GM19463 (cell line): ENCODE measurements around the gene HNRNPA2B1.
"Not testable (repeated sequence)": the region's sequence is repeated elsewhere in the genome, so short reads cannot be mapped to it uniquely, and the experiment has no call there.

Experiments used
- ATAC-seq: cut with Tn5 transposase; IDR thresholded peaks from one replicate; pipeline ENCODE4 v1.9.1; 2021; ENCODE audit warnings: mild to moderate bottlenecking, moderate library complexity; ENCODE audit not compliant: unreplicated experiment

HNRNPA2B1 gene

DNA sequence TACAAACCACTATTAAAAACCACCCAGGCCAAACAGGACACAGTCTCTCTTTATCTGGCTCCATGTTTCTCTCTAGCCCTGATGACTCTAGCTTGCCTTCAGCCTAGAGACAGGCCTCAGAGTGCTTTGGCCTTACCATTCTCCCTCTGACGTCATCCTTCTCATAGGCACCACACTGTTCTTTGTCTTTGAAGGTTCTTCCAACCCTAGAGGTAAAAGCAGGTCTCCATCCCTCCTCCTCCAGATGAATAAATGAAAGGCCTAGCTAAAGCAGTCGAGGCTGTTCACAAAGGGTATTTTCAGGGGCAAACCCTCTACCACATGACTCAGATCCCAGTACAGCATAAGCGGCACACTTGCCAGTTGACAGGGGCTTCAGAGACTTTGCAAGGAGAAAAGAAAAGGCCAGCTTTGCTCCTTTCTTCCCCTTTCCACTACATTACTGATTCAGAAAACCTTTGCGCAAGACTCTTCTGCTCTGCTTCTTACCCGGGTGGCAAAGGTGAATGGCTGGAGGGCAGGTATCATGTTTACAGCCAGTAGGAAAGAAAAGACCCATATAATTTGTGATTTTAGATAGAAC lies 33.8 kb downstream of the HNRNPA2B1 start:
- peak; percentile 55 for ATAC-seq

DNA sequence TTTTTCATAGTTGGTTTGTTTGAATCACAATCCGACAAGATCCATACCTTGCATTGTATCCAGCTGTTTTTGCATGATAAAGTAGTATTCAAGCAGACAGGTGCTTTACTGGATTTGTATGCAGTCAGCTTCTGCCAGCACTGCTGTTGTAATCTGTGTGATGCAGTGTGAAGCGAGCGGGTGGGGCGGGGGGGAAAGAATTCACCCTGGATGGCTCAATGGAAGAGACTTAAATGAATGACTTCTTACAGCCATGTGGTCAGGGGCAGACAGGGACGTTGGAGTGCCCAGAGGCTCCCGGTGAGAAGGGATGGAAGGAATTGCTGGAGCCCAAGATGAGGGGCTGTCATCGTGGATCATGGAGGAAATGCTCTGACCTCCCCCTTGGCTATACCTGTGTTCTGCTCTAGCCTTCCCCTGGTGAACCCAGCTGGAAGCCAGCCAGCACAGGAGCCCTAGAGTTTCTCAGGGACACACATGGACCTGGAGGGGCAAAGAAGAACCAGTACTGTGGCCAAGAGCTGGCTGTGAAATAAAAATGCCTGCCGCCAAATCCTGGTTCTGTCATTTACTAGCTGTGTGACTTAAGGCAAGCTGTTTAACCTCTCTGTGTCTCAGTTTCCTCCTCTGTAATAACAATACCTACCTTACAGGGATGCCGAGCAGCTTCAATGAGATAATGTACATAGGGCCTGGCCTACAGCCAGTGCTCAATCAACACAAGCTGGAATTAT lies 34.4 kb downstream of the HNRNPA2B1 start:
- ATAC-seq, result no peak

DNA sequence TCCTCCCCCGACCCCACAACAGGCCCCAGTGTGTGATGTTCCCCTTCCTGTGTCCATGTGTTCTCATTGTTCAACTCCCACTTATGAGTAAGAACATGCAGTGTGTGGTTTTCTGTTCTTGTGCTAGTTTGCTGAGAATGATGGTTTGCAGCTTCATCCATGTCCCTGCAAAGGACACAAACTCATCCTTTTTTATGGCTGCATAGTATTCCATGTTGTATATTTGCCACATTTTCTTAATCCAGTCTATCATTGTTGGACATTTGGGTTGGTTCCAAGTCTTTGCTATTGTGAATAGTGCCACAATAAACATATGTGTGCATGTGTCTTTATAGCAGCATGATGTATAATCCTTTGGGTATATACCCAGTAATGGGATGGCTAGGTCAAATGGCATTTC lies 36.7 kb downstream of the HNRNPA2B1 start:
- not testable (repeated sequence) for ATAC-seq

DNA sequence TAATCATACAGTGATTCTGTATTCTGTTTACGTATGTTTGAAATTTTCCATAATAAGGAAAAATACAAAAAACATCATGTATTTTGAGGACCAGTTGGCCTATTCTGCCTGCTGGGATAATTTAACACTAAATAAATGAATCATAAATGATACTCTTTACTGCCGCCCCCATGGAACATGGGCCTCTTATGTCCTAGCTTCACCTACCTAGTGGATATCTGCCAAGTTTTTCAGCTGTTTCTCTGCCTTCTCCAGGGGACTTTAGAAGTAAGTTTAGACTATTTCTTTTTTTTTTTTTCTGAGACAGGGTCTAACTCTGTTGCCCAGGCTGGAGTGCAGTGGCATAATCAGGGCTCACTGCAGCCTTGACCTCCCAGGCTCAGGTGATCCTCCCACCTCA lies 38.1 kb downstream of the HNRNPA2B1 start:
- no peak for ATAC-seq

DNA sequence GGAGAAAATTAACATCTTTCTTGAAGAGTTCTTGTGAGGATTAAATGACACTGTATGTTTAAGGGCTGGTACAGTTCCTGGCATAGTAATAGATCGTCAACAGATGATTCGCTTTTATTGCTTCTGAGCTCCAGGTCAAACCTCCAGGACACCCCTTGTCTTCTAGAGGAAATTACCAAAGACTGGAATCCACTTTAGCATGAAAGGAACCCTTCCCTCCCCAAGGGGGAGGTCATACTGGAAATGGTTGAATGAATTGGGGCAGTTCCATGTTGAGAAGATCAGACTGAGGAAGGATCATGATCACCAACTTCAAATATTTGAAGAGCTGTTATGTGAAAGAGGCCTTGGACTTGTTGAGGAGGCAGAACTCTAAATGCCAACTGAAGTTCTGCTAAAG lies 39.6 kb downstream of the HNRNPA2B1 start:
- no peak for ATAC-seq

DNA sequence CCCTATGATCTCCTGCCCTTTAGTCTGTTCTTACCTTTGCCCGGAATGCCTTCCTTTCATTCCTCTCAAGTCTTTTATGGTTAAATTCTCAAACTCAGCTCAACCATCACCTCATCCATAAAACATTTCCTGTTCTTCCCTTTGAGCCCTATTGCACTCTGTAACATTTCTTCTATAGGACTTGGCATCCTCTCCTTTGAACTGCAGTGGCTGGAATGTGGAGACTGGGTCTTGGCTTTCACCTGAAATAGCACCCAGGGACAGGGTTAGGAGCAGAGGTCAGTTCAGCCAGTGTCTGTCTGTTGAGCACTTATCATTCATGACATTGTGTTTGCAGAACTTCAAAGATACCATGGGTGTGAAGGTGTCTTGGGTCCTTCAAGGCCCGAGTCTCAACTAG lies 41.3 kb downstream of the HNRNPA2B1 start:
- ATAC-seq, result no peak

DNA sequence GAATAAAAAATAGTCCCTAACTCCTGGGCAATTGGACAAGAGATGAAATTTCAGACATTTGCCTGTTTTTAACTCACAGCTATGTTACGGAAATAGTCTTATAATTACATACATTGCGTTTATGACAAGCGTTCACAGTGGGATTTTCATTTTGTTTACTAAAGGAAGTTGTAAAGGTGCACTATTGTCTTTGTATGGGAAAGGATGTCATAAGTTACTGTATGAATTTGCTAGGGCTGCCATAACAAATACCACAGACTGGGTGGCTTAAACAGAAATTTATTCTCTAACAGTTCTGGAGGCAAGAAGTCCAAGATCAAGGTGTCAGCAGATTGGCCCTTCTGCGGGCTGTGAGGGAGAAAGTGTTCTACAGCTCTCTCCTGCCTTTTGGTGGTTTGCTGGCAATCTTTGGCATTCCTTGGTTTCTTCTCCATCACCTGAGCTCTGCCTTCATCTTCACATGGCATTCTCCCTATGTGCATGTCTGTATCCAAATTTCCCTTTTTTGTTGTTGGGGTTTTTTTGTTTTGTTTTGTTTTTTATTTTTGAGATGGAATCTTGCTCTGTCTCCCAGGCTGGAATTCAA lies 42.9 kb downstream of the HNRNPA2B1 start:
- ATAC-seq, result no peak

DNA sequence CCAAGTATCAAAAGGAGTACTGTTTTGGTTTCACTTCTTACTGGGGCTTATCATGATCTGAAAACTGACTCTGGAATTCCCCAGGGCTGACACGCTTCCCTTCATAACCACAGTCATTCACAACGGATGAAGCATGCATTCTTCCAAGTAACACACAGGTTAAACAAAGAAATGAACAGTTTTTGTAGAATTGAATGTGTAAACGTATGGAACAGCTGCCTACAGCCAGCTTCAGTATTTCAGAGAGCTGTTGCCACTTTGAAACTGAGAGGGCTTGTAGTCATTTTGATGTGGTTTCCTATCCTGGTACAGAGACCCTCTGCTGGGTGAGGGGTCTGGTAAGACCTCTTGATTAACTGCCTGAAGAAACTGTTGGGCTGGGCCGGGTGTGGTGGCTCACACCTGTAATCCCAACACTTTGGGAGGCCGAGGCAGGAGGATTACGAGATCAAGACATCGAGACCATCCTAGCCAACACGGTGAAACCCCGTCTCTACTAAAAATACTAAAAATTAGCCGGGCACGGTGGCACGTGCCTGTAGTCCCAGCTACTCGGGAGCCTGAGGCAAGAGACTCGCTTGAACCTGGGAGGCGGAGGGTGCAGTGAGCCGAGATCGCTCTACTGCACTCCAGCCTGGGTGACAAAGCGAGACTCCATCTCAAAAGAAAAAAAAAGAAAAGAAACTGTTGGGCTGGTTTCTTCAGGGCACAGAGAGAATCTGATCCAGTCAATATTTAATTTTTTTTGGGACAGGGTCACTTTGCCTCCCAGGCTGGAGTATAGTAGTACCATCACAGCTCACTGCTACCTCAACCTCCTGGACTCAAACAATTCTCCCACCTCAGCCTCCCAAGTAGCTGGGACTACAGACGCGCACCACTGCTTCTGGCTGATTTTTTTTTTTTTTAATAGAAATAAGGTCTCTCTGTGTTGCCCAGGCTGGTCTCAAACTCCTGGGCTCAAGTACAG lies 43.8 kb downstream of the HNRNPA2B1 start:
- ATAC-seq, result peak; percentile 23

DNA sequence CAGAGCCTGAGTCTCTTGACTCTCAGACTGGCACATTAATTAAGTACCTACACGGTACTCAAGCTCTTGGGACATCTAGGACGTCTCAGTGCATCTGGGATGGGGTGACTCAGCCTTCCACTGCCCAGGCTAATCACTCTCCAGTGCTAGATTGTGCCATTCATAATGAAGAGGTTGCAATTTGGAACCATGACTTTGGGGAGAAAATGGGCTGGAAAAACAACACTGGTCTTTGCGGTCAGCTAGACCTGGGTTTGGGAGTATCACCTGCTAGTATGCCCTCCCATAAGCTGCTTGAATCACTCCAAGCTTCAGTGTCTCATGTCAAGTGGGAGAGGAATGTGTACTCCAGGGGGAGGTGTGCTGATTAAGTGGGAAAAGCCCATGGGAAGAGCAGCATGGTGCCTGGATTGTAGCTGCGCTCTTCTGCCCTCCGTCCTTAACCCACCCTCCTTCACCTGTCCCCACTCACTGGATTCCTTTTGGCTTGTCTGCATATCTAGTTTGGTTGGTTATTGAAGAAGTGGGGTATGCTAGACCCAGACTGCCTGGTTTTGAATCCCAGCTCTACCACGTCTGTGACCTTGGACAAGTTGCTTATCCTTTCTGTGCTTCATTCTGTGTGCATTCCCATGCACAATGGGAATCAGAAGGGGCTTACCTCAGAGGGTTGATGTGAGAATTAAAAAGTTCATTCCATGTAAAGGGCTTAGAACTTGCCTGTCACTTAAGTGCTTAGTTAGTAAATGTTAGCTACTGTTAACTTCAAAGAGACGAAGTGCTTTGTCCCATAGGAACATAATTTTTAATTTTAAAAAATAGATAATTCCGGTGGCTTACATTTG lies 44.8 kb downstream of the HNRNPA2B1 start:
- ATAC-seq, result no peak

DNA sequence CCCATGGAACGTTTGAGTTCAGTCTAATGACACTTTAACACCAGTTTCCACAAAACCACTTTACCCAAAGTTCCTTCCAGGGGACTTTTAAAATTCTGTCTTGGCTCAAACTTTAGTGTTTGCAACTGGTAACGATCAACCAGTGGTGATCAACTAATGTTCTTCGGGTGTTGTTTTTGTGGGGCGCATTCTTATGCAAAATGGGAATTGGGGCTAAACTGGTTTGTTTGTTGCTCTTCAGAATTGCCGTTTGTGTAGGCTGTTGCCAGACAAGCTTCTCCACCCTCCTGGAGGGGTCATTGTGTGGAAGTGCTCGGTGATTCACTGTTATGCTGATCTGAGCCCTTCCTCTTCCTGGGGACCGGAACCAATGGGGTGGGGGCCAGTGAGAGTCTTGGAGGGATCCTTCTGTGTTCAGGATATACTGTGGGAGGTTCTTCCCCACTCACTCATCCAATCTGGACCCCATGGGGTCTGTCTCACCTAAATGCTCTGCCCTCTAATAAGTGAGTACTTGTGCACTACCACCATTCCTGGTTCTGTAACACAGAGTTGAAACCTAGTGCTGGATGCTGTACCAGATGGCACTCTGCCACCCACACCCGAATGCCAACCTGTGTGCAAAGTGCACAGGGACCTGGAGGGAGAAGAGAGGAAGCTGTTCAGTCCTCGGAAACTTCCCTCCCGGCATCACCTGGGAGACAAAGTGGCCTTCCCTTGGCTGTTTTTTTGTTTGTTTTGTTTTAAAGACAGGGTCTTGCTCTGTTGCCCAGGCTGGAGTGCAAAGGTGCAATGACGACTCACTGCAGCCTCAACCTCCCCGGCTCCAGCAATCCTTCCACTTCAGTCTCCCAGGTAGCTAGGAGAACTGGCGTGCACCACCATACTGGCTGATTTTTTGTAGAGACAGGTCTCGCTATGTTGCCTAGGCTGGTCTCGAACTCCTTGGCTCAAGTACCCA lies 46.4 kb downstream of the HNRNPA2B1 start:
- ATAC-seq, result no peak

DNA sequence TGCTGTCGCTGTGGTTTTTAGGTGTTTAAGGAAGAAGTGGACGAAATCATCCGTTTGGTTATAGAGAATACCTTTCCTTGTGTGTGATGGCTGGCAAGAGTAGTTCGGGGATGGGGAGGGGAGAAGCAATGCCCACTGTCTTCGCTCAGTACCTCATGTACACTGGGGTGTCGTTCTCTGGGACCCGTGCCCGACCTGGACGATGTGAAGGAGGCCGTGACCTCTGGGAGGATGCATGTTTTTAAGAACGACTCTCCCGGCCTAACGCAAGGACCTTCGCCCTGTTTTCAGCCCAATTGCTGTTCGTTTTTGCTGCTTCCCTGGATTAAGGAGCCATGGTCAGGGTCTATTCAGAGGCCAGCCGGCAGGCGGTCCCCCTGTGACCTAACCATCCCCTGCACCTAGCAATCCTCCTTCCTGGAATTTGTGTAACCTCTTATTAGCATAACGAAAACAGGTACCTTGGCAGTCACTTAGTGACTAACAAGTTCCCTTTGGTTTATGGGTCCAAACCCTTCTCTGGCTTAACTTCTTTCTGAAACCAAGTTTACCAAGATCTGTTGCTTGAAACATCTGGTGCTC lies 47.2 kb downstream of the HNRNPA2B1 start:
- ATAC-seq, result no peak

DNA sequence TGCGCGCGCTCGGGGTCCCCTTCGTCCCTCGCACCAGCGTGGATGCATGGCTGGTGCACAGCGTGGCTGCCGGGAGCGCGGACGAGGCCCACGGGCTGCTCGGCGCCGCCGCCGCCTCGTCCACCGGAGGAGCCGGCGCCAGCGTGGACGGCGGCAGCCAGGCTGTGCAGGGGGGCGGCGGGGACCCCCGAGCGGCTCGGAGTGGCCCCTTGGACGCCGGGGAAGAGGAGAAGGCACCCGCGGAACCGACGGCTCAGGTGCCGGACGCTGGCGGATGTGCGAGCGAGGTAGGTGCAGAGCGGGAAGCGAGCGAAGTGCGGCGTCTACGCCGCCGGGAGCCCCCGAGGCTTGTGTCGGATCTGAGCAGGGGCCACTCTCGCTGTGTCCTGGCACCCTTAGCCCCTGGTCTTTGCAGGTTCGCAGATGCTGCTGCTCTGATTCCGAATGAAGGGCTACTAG lies 47.7 kb downstream of the HNRNPA2B1 start:
- ATAC-seq, result not testable (repeated sequence)

DNA sequence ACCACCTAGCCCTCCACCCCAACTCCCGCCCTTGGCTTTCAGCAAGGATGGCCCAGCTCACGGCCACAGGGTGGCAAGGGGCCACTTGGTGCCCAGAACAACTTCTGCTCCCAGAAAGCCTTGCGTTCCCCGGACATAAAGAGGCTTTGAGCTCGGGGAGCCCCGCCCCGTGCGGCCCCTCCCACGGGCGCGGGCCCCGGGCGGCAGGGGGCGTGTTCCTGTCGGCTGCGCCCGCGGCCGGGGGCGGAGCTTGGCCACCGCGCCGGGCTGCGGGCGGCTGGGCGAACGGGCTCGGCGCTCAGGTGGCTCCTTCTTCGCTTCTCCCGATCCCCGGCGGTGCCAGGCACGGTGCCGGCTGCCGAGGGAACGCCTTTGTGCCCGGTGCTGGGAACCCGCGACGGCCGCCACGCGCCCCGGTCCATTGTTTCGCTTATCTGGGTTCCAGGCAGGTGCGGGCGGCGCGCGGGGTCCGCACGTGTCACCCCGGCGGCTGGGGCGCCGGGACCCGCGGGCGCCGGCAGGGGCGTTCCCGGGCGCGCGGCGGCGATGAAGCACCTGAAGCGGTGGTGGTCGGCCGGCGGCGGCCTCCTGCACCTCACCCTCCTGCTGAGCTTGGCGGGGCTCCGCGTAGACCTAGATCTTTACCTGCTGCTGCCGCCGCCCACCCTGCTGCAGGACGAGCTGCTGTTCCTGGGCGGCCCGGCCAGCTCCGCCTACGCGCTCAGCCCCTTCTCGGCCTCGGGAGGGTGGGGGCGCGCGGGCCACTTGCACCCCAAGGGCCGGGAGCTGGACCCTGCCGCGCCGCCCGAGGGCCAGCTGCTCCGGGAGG lies 48.4 kb downstream of the HNRNPA2B1 start, which contains the start of gene NFE2L3:
Gene NFE2L3 (plus strand): TSS at position 246 of the 829 bp plus-strand sequence. CDS start 301 bp downstream, at position 547.
- peak; percentile 63 for ATAC-seq

DNA sequence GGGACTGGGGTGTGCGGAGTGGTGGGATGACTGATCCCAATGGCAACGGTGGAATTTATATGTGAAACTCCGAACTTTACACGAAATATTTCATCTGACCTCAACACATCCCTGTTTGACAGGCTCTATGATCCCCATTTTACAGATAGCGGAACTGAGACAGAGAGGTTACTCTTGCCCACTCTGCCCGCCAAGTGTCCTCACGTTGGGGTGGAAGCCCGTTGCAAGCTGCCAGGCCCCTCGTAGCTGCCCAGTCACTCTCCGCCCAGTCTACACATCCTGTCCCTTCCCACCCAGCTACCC lies 48.9 kb downstream of the HNRNPA2B1 start:
- no peak for ATAC-seq

DNA sequence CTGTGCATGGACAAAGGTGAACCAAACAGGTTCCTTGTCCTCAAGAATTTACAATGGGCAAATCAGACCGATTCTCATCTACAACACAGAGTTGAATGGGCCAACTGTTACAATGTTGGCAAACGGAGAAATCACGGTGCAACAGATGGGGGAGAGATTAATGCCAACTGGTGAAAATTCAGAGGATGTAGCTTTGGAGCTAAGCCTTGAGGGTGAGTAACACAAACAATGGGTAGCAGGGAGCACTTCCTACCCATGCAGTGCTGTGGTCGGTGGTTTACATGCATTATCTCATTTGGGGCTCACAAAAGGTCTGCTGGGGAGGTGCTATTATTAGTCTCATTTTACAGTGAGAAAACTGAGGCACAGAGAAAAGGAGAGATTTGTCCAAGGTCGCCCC lies 49.5 kb downstream of the HNRNPA2B1 start:
- ATAC-seq, result no peak

DNA sequence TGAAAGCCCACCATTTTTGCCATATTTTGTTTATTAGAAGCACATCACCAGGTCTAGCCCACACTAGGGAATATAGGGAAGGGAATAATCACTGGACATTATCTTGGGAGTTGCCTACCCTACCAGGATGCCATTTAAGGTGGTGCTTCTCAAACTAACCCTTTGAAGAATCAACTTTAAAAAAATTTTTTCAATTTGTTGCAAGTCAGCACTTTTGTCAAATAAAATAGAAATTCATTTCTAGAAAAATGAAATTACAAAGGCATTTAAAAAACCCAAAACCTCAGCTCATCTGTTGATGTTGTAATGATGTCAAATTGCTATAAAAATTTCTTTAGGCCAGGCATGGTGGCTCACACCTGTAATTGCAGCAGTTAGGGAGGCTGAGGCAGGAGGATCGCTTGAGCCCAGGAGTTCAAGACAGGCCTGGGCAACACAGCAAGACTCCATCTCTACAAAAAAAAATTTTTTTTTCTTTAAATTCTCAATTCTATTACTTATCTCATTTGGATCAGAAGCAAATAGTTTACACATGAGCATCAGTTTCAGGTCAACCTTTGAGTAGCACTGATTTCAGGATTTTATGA lies 51.1 kb downstream of the HNRNPA2B1 start:
- no peak for ATAC-seq

DNA sequence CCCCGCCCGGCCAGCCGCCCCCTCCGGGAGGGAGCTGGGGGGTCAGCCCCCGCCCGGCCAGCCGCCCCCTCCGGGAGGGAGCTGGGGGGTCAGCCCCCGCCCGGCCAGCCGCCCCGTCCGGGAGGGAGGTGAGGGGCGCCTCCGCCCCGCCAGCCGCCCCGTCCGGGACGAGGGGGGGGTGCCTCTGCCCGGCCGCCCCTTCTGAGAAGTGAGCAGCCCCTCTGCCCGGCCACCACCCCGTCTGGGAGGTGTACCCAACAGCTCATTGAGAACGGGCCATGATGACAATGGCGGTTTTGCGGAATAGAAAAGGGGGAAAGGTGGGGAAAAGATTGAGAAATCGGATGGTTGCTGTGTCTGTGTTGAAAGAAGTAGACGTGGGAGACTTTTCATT lies 52.2 kb downstream of the HNRNPA2B1 start:
- ATAC-seq, result not testable (repeated sequence)
